Measurements from ENCODE around the gene FOXP1.

DNA sequence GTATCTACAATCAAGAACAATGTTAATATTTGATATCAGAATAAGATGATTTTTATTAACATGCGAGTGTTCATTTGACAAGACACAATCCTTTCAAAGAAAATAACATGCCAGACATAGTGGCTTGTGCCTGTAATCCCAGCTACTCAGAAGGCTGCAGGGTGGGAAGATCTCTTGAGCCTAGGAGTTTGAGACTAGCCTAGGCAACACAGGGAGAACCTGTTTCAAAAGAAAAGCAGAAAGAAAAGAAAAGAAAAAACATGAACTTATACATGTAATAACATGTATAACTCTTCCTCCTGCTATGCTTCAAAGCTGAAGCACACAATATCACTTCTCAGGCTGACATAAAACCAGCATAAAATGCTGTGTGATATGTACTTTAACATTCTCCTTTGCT lies 253.7 kb downstream of the FOXP1 start:
- TF ChIP-seq HDAC6 (IDR thresholded peaks at IDR 0.05; ENCODE audit: low read depth, low read length) (no peak), ZNF76 (CRISPR knock-in tag; IDR thresholded peaks at IDR 0.05; ENCODE audit: borderline replicate concordance) (no peak), SREBF2 (CRISPR knock-in tag; IDR thresholded peaks at IDR 0.05) (no peak), POLR2A (conservative IDR thresholded peaks at IDR 0.05) (no peak), RBBP5 (IDR thresholded peaks at IDR 0.05; ENCODE audit: borderline replicate concordance, insufficient read depth, low read length, poor library complexity, severe bottlenecking) (no peak)
- TF ChIP-seq, protein P1, sequence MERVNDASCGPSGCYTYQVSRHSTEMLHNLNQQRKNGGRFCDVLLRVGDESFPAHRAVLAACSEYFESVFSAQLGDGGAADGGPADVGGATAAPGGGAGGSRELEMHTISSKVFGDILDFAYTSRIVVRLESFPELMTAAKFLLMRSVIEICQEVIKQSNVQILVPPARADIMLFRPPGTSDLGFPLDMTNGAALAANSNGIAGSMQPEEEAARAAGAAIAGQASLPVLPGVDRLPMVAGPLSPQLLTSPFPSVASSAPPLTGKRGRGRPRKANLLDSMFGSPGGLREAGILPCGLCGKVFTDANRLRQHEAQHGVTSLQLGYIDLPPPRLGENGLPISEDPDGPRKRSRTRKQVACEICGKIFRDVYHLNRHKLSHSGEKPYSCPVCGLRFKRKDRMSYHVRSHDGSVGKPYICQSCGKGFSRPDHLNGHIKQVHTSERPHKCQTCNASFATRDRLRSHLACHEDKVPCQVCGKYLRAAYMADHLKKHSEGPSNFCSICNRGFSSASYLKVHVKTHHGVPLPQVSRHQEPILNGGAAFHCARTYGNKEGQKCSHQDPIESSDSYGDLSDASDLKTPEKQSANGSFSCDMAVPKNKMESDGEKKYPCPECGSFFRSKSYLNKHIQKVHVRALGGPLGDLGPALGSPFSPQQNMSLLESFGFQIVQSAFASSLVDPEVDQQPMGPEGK (CRISPR knock-in tag; IDR thresholded peaks at IDR 0.05; ENCODE audit: borderline replicate concordance) = no peak
